Endothelial cell of umbilical vein (primary cell): Measurements from ENCODE around the gene TMIGD3. TPM values are rescaled to one million over a fixed set of nuclear protein-coding genes. Genes with fewer than 3 reads are reported as not detected.

Source experiments
- BruUV-seq: library from RNA; stranded (reverse); fragments of 400-500 nt; replicated peaks from 2 replicates; lab custom pipeline; 2021; lab: Mats Ljungman, UMichigan
- CTCF ChIA-PET: fragments of 300-600, 350-600 bp; sonication (Branson Sonifier 250); formaldehyde crosslinking; loops from one replicate; lab custom pipeline; 2021; ENCODE audit warnings: antibody characterized with exemption, inconsistent platforms; lab: Charles Lee
- POLR2A ChIA-PET: fragments of 300-600, 350-600 bp; sonication (Branson Sonifier 250); formaldehyde crosslinking; loops from one replicate; lab custom pipeline; 2021; ENCODE audit warnings: antibody characterized with exemption, inconsistent platforms; lab: Charles Lee
- DNase-seq: peaks from one replicate; pipeline ENCODE4 v3.0.0-alpha.2; 2011; ENCODE audit warnings: low read depth, low spot score
- FAIRE-seq: peaks from 2 replicates; lab custom pipeline; 2011; peaks lifted over from hg19 to GRCh38; lab: Jason Lieb, UNC
- H2AFZ ChIP-seq: 2 replicates; pipeline ENCODE4 v1.6.0; 2012; ENCODE audit warnings: low read depth, low read length, control low read depth, inconsistent platforms
- H3K27ac ChIP-seq: 2 replicates; pipeline ENCODE4 v1.5.1; 2011; ENCODE audit warnings: low read depth, mild to moderate bottlenecking, control low read depth, low read length, moderate library complexity; ENCODE audit not compliant: insufficient read depth
- H3K27me3 ChIP-seq, 2 experiments: 2 replicates each; pipeline versions ENCODE4 v1.6.0 to v1.6.1; 2011; ENCODE audit warnings: low read length in 2 of 2, mixed read lengths in 1 of 2; ENCODE audit not compliant: control insufficient read depth in 2 of 2, insufficient read depth in 2 of 2
- H3K36me3 ChIP-seq, 2 experiments: 2 replicates in 1 of 2; 3 replicates in 1 of 2; pipeline ENCODE4 v1.5.1; 2011; ENCODE audit warnings: low read length in 2 of 2, mild to moderate bottlenecking in 1 of 2, moderate library complexity in 1 of 2; ENCODE audit not compliant: control insufficient read depth in 2 of 2, insufficient read depth in 2 of 2; ENCODE audit errors: extremely low read depth in 1 of 2
- H3K4me1 ChIP-seq: 3 replicates; pipeline ENCODE4 v1.5.1; 2011; ENCODE audit warnings: mild to moderate bottlenecking, low read length; ENCODE audit not compliant: control insufficient read depth, insufficient read depth; ENCODE audit errors: extremely low read depth
- H3K4me2 ChIP-seq: 2 replicates; pipeline ENCODE4 v1.6.1; 2011; ENCODE audit warnings: low read length, control low read depth, mixed read lengths; ENCODE audit not compliant: insufficient read depth
- H3K4me3 ChIP-seq, 3 experiments: fragments of 200-600 bp in 1 of 3; sonication (generic), shearing (Covaris generic) in 1 of 3; replicated peaks in 1 of 3; 2 replicates each; pipeline ENCODE4 v1.5.1; 2011 to 2016; ENCODE audit warnings: control low read depth in 3 of 3, low read length in 3 of 3, mild to moderate bottlenecking in 2 of 3, inconsistent platforms in 1 of 3, low read depth in 1 of 3, moderate library complexity in 1 of 3; ENCODE audit not compliant: insufficient read depth in 1 of 3
- H3K79me2 ChIP-seq: 2 replicates; pipeline ENCODE4 v1.6.0; 2012; ENCODE audit warnings: low read length, inconsistent platforms; ENCODE audit not compliant: control insufficient read depth, insufficient read depth
- H3K9ac ChIP-seq: replicated peaks from 2 replicates; pipeline ENCODE3; 2011; ENCODE audit warnings: low read length, control low read depth; ENCODE audit not compliant: insufficient read depth; ENCODE audit errors: extremely low read depth
- H3K9me1 ChIP-seq: replicated peaks from 3 replicates; pipeline ENCODE4 v1.6.0; 2011; ENCODE audit warnings: mild to moderate bottlenecking, low read length; ENCODE audit not compliant: control insufficient read depth, insufficient read depth; ENCODE audit errors: extremely low read depth
- H3K9me3 ChIP-seq: replicated peaks from 2 replicates; pipeline ENCODE4 v1.5.1; 2012; ENCODE audit warnings: low read length, inconsistent platforms; ENCODE audit not compliant: control insufficient read depth, insufficient read depth
- H4K20me1 ChIP-seq: replicated peaks from 2 replicates; pipeline ENCODE3; 2011; ENCODE audit warnings: mild to moderate bottlenecking, low read length; ENCODE audit not compliant: control insufficient read depth, insufficient read depth; ENCODE audit errors: extremely low read depth
- CTCF ChIP-seq, 2 donors: IDR thresholded peaks; 1 replicate in 1 of 2; 2 replicates in 1 of 2; pipeline ENCODE4 v1.5.1; 2011; ENCODE audit warnings: low read length in 2 of 2, mild to moderate bottlenecking in 2 of 2, moderate library complexity in 2 of 2, control low read depth in 1 of 2, inconsistent platforms in 1 of 2, low read depth in 1 of 2; ENCODE audit not compliant: insufficient read depth in 1 of 2; ENCODE audit errors: extremely low read depth in 1 of 2
- EZH2 ChIP-seq: IDR thresholded peaks from 2 replicates; pipeline ENCODE4 v1.6.1; 2012; ENCODE audit warnings: borderline replicate concordance, low read depth, mild to moderate bottlenecking, moderate library complexity, low read length, inconsistent platforms; ENCODE audit not compliant: severe bottlenecking
- FOS ChIP-seq: IDR thresholded peaks from 2 replicates; pipeline ENCODE4 v1.6.1; 2011; ENCODE audit warnings: mild to moderate bottlenecking, low read length, moderate library complexity, borderline replicate concordance; ENCODE audit not compliant: insufficient read depth
- GATA2 ChIP-seq: IDR thresholded peaks from 2 replicates; pipeline ENCODE4 v1.7.0; 2011; ENCODE audit warnings: low read depth, mild to moderate bottlenecking, moderate library complexity, mixed read lengths, low read length; ENCODE audit not compliant: insufficient read length, insufficient read depth
- JUN ChIP-seq: IDR thresholded peaks from 2 replicates; pipeline ENCODE4 v1.6.1; 2011; ENCODE audit warnings: borderline replicate concordance, low read depth; ENCODE audit not compliant: insufficient read length, insufficient read depth
- MAX ChIP-seq: IDR thresholded peaks from 2 replicates; pipeline ENCODE4 v1.6.1; 2011; ENCODE audit not compliant: insufficient read depth, insufficient read length
- MYC ChIP-seq: IDR thresholded peaks from one replicate; pipeline ENCODE4 v1.6.1; 2011; ENCODE audit warnings: mild to moderate bottlenecking, low read depth, low read length
- POLR2A ChIP-seq: IDR thresholded peaks from 2 replicates; pipeline ENCODE4 v1.6.1; 2012; ENCODE audit warnings: low read depth, mild to moderate bottlenecking, control low read depth, low read length
- POLR2AphosphoS5 ChIP-seq: IDR thresholded peaks from 2 replicates; pipeline ENCODE4 v1.6.1; 2012; ENCODE audit warnings: low read depth, mild to moderate bottlenecking, control low read depth, low read length, moderate library complexity; ENCODE audit not compliant: insufficient read depth
- dilution Hi-C: fragments of 300-500 bp; cut with MboI; formaldehyde crosslinking; loops from one replicate; pipeline ENCODE4 v1.15.0; 2019; ENCODE audit warnings: low sequenced_read_pairs; ENCODE audit not compliant: extremely low pct_ligation_motif_present
- intact Hi-C: fragments of 100-400 bp; cut with micrococcal nuclease; formaldehyde crosslinking; loops from one replicate; pipeline ENCODE4 v1.10.0; 2022
- polyA plus RNA-seq, 4 experiments: library from polyadenylated mRNA; depleted of rRNA in 3 of 4; stranded (reverse) in 3 of 4; unstranded in 1 of 4; fragments of >200 nt; gene quantifications; 2 replicates each; pipeline versions ENCODE4 v1.2.1 to v1.2.3, GENCODE V29; 2011 to 2012; ENCODE audit warnings: missing spikeins in 1 of 4
- total RNA-seq: library from RNA; stranded (reverse); gene quantifications from 2 replicates; pipeline ENCODE4 v1.2.3, GENCODE V29; 2021

Gene TMIGD3
- total and polyA plus RNA-seq, 2 donors (not counting 3 experiments of a cell fraction or from before 2014, with no cell fraction given), result 0.07 to 0.49 TPM

- CTCF ChIA-PET, result interaction anchor here (4.1 kb wide), 1 partner anchor 32 kb away, joined by 15 read pairs; no protein-coding TSS in a partner anchor
- Histone ChIP-seq H3K36me3 (no peaks in the 10 kb centered on the region), H3K27ac (no peak overlapping the region), H2AFZ (no peak overlapping the region), H3K4me2 (no peak overlapping the region), H3K4me1 (peaks cover 13% of the 10 kb centered on the region), H4K20me1 (no peaks in the 10 kb centered on the region), H3K9me1 (no peaks in the 10 kb centered on the region), H3K9me3 (no peaks in the 10 kb centered on the region), H3K27me3 (no peaks in the 10 kb centered on the region), H3K4me3 (no peak overlapping the region), H3K9ac (no peak overlapping the region), H3K79me2 (no peaks in the 10 kb centered on the region)
- BruUV-seq, result no TSS peak
- DNase-seq (no peak), FAIRE-seq (no peak)
- dilution Hi-C loops, result no loop called here
- POLR2A ChIA-PET, result no interaction called here
- no peak for TF ChIP-seq POLR2A
- no peak for TF ChIP-seq JUN
- TF ChIP-seq CTCF (IDR thresholded peaks at IDR 0.05; ENCODE audit: extremely low read depth in 1 of 2, insufficient read depth in 1 of 2, low read depth in 1 of 2, low read length in 2 of 2), result no peak
- no peak for TF ChIP-seq FOS
- TF ChIP-seq EZH2, result no peak
- TF ChIP-seq POLR2AphosphoS5, result no peak
- TF ChIP-seq GATA2, result no peak
- no peak for TF ChIP-seq MYC
- TF ChIP-seq MAX, result no peak
- intact Hi-C loops, result no loop called here
Measured at GRCh38 chr1:111476214-111476613, 27.2 kb downstream of the TMIGD3 start.
